ENCODE data around the gene USP2.
"Not testable (repeated sequence)": the region's sequence is repeated elsewhere in the genome, so short reads cannot be mapped to it uniquely, and the experiment has no call there.

Gene USP2

GRCh38 chr11:119410501-119410900 lies 29.0 kb upstream of the USP2 start:
- no peak for DNase-seq

- no peak for DNase-seq
Observed at GRCh38 chr11:119409731-119410130, 28.2 kb upstream of the USP2 start.

DNA sequence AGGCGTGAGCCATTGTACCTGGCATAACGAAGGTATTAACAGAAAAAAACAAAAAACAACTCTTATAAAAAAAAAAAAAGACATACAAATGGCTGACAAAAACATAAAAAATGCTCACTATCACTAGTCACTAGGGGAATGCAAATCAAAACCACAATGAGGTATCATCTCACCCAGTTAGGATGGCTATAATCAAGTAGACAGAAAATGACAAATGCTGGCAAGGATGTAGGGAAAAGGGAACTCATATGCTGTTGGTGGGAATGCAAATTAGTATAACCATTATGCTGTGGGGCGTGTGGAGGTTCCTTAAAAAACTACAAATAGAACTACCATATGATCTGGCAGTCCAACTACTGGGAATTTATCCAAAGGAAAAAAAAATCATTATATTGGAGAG lies 24.5 kb upstream of the USP2 start:
- DNase-seq, result no peak

DNA sequence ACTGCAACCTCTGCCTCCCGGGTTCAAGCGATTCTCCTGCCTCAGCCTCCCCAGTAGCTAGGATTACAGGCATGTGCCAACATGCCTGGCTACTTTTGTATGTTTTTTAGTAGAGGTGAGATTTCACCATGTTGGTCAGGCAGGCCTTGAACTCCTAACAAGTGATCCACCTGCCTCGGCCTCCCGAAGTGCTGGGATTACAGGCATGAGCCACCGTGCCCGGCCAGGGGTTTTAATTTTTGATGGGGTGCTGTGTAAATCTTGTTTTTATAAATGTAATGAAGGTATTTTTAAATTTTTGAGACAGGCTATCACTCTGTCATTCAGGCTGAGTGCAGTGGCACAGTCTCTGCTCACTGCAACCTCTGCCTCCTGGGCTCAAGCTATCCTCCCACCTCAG lies 24.0 kb upstream of the USP2 start:
- DNase-seq, result not testable (repeated sequence)

GRCh38 chr11:119404872-119405271 lies 23.4 kb upstream of the USP2 start:
- no peak for DNase-seq

DNA sequence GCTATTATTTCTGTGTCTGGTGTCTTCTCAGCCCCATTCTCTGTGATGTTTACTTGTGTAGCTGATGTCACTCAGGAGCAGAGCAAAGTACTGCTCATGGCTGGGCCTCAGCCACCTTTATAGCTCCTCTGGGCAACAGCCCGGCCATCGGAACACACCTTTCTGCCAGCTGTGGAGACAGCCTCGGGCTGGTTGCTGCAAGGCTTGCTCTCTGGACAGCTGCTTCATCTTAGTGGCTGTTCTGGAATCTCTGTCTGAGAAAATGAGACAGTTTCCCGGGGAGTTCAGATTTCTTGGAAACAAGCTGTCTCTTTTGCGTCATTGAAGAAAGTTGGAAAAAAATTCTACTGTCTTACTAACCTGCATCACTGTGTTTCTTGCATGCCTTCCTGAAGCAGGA lies 21.5 kb upstream of the USP2 start:
- DNase-seq, result no peak

DNA sequence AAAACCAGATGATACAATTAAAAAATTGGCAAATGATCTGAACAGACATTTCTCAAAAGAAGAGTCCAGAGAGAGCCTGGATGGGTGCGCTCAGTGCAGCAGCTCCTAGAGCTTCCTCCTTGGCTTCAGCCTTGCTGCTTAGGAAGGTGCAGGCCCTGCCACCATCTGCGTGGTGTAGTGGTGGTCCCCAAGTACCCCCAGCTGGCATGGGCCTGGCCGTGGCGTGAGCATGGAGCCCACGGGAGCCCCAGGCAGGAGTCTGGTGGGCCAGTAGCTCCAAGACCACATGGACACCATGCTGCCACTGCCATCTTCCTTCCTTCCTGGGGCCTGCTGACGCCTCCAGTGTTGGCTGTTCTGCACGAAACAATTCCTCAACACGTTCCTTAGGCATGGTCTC lies 21.0 kb upstream of the USP2 start:
- no peak for DNase-seq

DNA sequence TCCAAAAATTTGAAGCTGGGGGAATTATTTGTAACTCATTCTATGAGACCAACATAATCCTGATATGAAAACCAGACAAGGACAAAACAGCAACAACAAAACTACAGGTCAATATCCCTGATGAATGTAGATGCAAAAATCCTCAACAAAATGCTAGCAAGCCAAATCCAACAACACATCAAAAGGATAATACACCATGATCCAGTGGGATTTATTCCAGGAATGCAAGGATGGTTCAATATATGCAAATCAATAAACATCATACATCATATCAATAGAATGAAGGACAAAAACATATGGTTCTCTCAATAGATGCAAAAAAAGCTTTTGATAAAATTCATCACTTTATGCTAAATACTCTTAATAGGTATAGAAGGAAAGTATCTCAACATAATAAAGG lies 19.4 kb upstream of the USP2 start:
- DNase-seq, result no peak

- no peak for DNase-seq
Observed at GRCh38 chr11:119397740-119398139, 16.2 kb upstream of the USP2 start.

DNA sequence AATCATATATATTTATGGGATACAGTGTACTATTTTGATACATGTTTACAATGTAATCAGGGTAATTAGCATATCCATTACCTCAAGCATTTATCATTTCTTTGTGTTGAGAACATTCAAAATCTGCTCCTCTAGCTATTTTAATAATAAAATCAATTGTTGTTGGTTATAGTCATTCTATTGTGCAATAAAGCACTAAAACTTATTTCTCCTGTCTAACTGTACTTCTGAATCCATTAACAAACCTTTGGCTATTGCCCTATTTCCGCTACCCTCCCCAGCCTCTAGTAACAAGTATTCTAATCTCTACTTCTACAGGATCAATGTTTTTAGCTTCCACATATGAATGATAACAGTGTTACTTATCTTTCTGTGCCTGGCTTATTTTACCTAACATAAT lies 15.3 kb upstream of the USP2 start:
- no peak for DNase-seq

DNA sequence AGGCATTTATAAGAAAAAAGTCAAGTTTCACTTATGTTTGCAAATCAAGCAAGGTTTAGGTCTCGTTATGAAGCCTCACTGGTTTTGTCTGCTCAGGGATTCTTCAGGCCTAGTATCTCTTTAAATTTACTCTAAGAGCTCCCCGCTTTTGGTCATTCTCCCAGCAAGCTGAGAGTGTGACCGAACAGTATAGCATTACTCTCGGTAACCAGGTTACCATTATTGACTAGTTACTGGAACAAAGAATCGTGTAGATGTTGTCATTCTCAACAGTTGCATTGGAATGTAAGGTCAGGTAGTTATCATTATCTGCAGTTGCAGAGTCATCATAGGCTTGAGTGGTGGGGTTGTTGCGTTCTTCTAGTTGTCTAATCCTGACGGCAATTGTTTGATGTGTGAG lies 9.8 kb upstream of the USP2 start:
- no peak for DNase-seq

GRCh38 chr11:119389611-119390254 lies 8.2 kb upstream of the USP2 start:
- DNase-seq, result no peak

- DNase-seq, result no peak
Observed at GRCh38 chr11:119388103-119388502, 6.6 kb upstream of the USP2 start.

DNA sequence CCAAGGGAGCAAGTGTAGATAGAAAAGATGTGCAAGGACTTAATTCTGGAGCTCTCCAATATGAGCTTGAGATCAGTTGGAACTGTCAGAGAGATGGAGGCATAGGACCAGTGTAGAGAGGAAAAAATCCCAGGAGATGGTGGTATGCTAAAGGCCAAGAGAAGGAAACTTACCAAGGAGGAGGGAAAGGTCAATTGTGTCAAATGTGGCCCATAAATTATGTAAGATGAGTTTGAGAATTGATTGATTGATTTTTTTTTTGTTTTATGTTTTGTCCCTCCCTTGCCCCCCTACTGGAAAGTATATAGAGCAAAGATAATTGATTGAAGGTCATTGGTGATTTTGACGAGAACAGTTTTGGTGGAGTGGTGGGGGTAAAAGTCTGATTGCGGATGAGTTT lies 2.8 kb upstream of the USP2 start:
- DNase-seq, result no peak

- not testable (repeated sequence) for DNase-seq
Observed at GRCh38 chr11:119382513-119382912, 1.0 kb upstream of the USP2 start.

- no peak for DNase-seq
Observed at GRCh38 chr11:119382101-119382500, 611 bp upstream of the USP2 start.

GRCh38 chr11:119380827-119381180 lies 686 bp downstream of the USP2 start:
- no peak for DNase-seq

DNA sequence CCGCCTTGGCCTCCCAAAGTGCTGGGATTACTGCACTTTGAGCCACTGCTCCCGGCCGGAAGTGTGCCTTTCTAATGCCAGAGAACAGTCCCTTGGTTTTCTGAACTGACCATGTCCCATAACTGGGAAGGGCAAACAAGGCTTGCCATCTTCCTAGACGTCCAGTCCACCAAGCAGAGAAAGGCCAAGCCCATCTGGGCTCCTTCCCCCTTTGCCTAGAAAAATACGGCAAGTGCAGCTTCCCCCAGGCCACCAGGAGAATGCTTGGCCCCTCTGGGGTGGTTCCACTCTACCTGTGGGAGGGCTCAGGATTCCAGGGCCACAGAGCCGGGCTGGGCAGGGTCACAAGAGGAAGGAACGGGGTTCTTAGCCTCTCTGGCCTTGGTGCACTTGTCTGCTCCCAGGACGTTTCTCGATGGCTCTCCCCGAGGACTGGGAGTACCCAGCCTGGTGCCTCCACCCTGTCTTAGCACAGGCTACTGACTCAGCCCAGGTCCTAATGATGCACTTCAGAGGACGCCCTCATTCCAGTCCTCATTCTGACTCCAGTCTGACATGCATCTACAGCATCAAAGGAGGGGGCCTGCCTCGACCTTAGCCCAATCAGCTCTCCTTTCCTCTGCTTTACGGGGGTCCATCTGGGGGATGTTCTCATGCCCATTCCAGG lies 1.2 kb downstream of the USP2 start:
- DNase-seq, result no peak

GRCh38 chr11:119378851-119379465 lies 2.5 kb downstream of the USP2 start:
- DNase-seq, result no peak

GRCh38 chr11:119377961-119378667 lies 3.4 kb downstream of the USP2 start:
- DNase-seq, result no peak

DNA sequence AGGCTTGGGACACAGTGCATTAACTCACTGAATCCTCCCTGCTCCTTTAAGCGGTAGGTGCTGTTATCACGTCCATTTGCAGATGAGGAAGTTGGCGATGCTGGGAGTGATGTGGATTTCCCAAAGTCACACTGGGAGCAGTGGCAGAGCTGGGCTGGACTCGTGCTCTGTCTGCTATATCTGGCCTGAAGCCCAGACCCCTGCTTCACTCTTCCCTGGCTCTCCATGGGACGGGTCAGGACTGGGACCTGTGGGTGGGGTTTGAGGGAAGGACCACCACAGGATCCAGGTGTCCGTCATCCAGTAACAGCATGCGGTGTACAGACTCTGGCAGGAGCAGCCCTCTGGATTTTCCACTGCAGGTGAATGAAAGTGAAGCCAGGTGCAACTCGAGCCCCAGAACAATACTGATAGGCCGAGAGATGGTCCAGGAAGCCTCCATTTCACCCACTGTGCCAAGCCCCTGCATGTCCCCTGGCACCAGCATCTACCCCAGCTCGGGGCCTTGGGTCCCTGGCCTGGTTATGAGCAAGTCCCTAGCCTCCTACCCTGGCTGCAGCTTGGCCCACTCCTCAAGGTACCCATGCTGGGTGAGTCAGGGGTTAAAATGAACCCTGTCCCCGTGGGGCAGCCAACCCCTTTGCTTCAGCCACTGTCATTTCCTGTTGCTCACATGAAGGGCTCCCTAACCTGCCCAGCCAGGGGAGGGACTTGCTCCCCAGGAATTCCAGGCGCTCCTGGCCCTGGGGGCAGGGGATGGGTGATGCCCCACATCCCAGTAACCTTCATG lies 4.2 kb downstream of the USP2 start:
- no peak for DNase-seq

- DNase-seq, result no peak
Observed at GRCh38 chr11:119376197-119376847, 5.2 kb downstream of the USP2 start.
